H9 (cell line): Measurements from ENCODE around the gene PKD2L1. TPM values are rescaled to one million over a fixed set of nuclear protein-coding genes. Genes with fewer than 3 reads are reported as not detected.

Source experiments
- DNase-seq: peaks from one replicate; pipeline ENCODE4 v3.0.0-alpha.2; 2017
- H2AFZ ChIP-seq: one replicate; pipeline ENCODE4 v1.6.1; 2013; ENCODE audit warnings: mild to moderate bottlenecking, low read length, control low read depth, moderate library complexity
- H2AK5ac ChIP-seq: 2 replicates; pipeline ENCODE4 v1.6.1; 2013; ENCODE audit warnings: low read length, control low read depth, mixed read lengths; ENCODE audit not compliant: insufficient read length
- H2BK120ac ChIP-seq: one replicate; pipeline ENCODE4 v1.6.1; 2013; ENCODE audit warnings: low read depth, mild to moderate bottlenecking, low read length, control low read depth, inconsistent platforms; ENCODE audit not compliant: poor library complexity, severe bottlenecking
- H2BK12ac ChIP-seq: 2 replicates; pipeline ENCODE4 v1.6.1; 2013; ENCODE audit warnings: low read length, control low read depth, mixed read lengths, low read depth; ENCODE audit not compliant: insufficient read length
- H2BK15ac ChIP-seq: 2 replicates; pipeline ENCODE4 v1.6.1; 2013; ENCODE audit warnings: low read depth, low read length, control low read depth
- H2BK20ac ChIP-seq: one replicate; pipeline ENCODE4 v1.6.1; 2013; ENCODE audit warnings: low read depth, mild to moderate bottlenecking, low read length, control low read depth, inconsistent platforms; ENCODE audit not compliant: poor library complexity, severe bottlenecking
- H2BK5ac ChIP-seq: 2 replicates; pipeline ENCODE4 v1.6.1; 2013; ENCODE audit warnings: low read length, control low read depth, mixed read lengths; ENCODE audit not compliant: insufficient read length
- H3K14ac ChIP-seq: 2 replicates; pipeline ENCODE4 v1.6.1; 2013; ENCODE audit warnings: low read length, control low read depth; ENCODE audit not compliant: insufficient read depth
- H3K18ac ChIP-seq: 2 replicates; pipeline ENCODE4 v1.6.1; 2013; ENCODE audit warnings: low read depth, mild to moderate bottlenecking, mixed read lengths, low read length, control low read depth; ENCODE audit not compliant: insufficient read length
- H3K23ac ChIP-seq: 2 replicates; pipeline ENCODE4 v1.6.1; 2013; ENCODE audit warnings: low read length, control low read depth, mixed read lengths, low read depth; ENCODE audit not compliant: insufficient read length
- H3K23me2 ChIP-seq: 2 replicates; pipeline ENCODE4 v1.6.1; 2013; ENCODE audit warnings: low read depth, mild to moderate bottlenecking, mixed read lengths, low read length, control low read depth; ENCODE audit not compliant: insufficient read length, poor library complexity, severe bottlenecking
- H3K27ac ChIP-seq: 2 replicates; pipeline ENCODE4 v1.5.1; 2013; ENCODE audit warnings: low read length, control low read depth, mixed read lengths, low read depth; ENCODE audit not compliant: insufficient read length
- H3K27me3 ChIP-seq: 2 replicates; pipeline ENCODE4 v1.6.1; 2013; ENCODE audit warnings: low read length, control low read depth, inconsistent platforms; ENCODE audit not compliant: insufficient read depth
- H3K4ac ChIP-seq: 2 replicates; pipeline ENCODE4 v1.6.1; 2013; ENCODE audit warnings: low read depth, mild to moderate bottlenecking, control low read depth, inconsistent platforms, low read length, moderate library complexity
- H3K4me1 ChIP-seq: 2 replicates; pipeline ENCODE4 v1.6.1; 2013; ENCODE audit warnings: low read length, control low read depth, inconsistent platforms; ENCODE audit not compliant: insufficient read depth
- H3K4me2 ChIP-seq: 2 replicates; pipeline ENCODE4 v1.6.1; 2013; ENCODE audit warnings: low read length, control low read depth, mixed read lengths; ENCODE audit not compliant: insufficient read length, insufficient read depth
- H3K56ac ChIP-seq: 2 replicates; pipeline ENCODE4 v1.6.1; 2013; ENCODE audit warnings: low read depth, mild to moderate bottlenecking, mixed read lengths, low read length, control low read depth; ENCODE audit not compliant: insufficient read length
- H3K79me1 ChIP-seq: 2 replicates; pipeline ENCODE4 v1.6.1; 2013; ENCODE audit warnings: low read depth, mild to moderate bottlenecking, moderate library complexity, low read length, control low read depth, inconsistent platforms; ENCODE audit not compliant: insufficient read depth, poor library complexity, severe bottlenecking
- H3K79me2 ChIP-seq: 2 replicates; pipeline ENCODE4 v1.6.1; 2013; ENCODE audit warnings: low read length, control low read depth, inconsistent platforms; ENCODE audit not compliant: insufficient read depth
- H3K9ac ChIP-seq: 2 replicates; pipeline ENCODE4 v1.6.1; 2013; ENCODE audit warnings: low read length, control low read depth, mixed read lengths; ENCODE audit not compliant: insufficient read length; ENCODE audit errors: extremely low read depth
- H3K9me3 ChIP-seq: one replicate; pipeline ENCODE4 v1.6.1; 2013; ENCODE audit warnings: low read depth, low read length, inconsistent platforms; ENCODE audit not compliant: control insufficient read depth
- H3T11ph ChIP-seq: one replicate; pipeline ENCODE4 v1.6.1; 2013; ENCODE audit warnings: mild to moderate bottlenecking, low read length, control low read depth, inconsistent platforms
- H4K20me1 ChIP-seq: one replicate; pipeline ENCODE4 v1.6.1; 2013; ENCODE audit not compliant: control insufficient read depth, insufficient read length, insufficient read depth
- H4K5ac ChIP-seq: 2 replicates; pipeline ENCODE4 v1.6.1; 2013; ENCODE audit warnings: low read depth, mild to moderate bottlenecking, mixed read lengths, low read length, control low read depth; ENCODE audit not compliant: insufficient read length
- H4K8ac ChIP-seq: replicated peaks from 2 replicates; pipeline ENCODE4 v1.6.1; 2013; ENCODE audit warnings: low read length, control low read depth, mixed read lengths, low read depth; ENCODE audit not compliant: insufficient read length
- H4K91ac ChIP-seq: 2 replicates; pipeline ENCODE4 v1.6.1; 2013; ENCODE audit warnings: low read depth, mild to moderate bottlenecking, moderate library complexity, mixed read lengths, low read length, control low read depth; ENCODE audit not compliant: insufficient read length
- H3K27ac Mint-ChIP-seq, 3 experiments: 2 replicates in 2 of 3; 3 replicates in 1 of 3; pipeline ENCODE4 v1.8.0; 2020 to 2021; ENCODE audit warnings: mixed read lengths in 3 of 3, mild to moderate bottlenecking in 1 of 3, moderate library complexity in 1 of 3
- H3K27me3 Mint-ChIP-seq: 2 replicates; pipeline ENCODE4 v1.8.0; 2021; ENCODE audit warnings: low read depth, mild to moderate bottlenecking, moderate library complexity, mixed read lengths
- H3K36me3 Mint-ChIP-seq, 3 experiments: 2 replicates in 2 of 3; 3 replicates in 1 of 3; pipeline ENCODE4 v1.8.0; 2020 to 2021; ENCODE audit warnings: low read depth in 3 of 3, mixed read lengths in 3 of 3; ENCODE audit not compliant: insufficient read depth in 1 of 3
- H3K4me1 Mint-ChIP-seq, 2 experiments: 2 replicates each; pipeline ENCODE4 v1.8.0; 2020; ENCODE audit warnings: mixed read lengths in 2 of 2
- H3K4me3 Mint-ChIP-seq, 2 experiments: 2 replicates in 1 of 2; 3 replicates in 1 of 2; pipeline ENCODE4 v1.8.0; 2020 to 2021; ENCODE audit warnings: mild to moderate bottlenecking in 2 of 2, mixed read lengths in 2 of 2, moderate library complexity in 1 of 2
- H3K9me3 Mint-ChIP-seq, 2 experiments: 2 replicates in 1 of 2; 3 replicates in 1 of 2; pipeline ENCODE4 v1.8.0; 2020; ENCODE audit warnings: mild to moderate bottlenecking in 2 of 2, mixed read lengths in 2 of 2, moderate library complexity in 1 of 2
- WGBS: extraction: QIAGEN DNeasy Blood & Tissue Kit; methylation state at CpG from one replicate; pipeline ENCODE4 v1.1.7; 2013; ENCODE audit warnings: missing lambda C conversion rate, low lambda C conversion rate, mixed read lengths; ENCODE audit not compliant: insufficient read length; ENCODE audit errors: extremely low coverage; 5-methylcytosine and 5-hydroxymethylcytosine counted together
- total RNA-seq: library from RNA; stranded (reverse); gene quantifications from 2 replicates; pipeline ENCODE4 v1.2.1, GENCODE V29; 2021
- TF ChIP-seq, protein P1 (sequence below): fragments of 200-600 bp; sonication (generic); conservative IDR thresholded peaks from 3 replicates; pipeline ENCODE4 v1.8.0; 2021; ENCODE audit warnings: antibody characterized with exemption, mild to moderate bottlenecking

Gene PKD2L1
- total RNA-seq, 1 experiment from 2014 or later: 0.20 TPM

DNA sequence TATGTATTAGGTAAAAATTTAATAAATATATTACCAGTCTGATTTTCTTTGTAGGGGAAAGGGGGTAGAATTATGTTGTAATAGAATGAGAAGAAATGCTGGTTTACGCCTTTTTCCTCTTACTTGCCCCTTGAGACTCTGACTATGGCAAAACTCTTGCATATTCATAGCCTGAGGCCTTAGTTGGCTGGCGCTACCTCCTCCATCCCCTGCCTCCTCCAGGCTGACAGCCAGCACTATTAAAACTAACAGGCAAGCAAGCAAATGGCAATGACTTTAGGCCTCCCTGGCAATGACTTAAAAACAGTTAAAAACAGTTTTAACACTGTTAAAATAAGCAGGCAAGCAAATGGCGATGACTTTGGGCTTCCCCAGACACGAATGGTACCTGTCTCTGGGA is 14.4 kb downstream of the PKD2L1 start:
- no peak overlapping the region for H2BK120ac ChIP-seq
- H3K18ac ChIP-seq: no peak overlapping the region
- no peaks in the 10 kb centered on the region for H3K9me3 ChIP-seq
- Mint-ChIP-seq H3K4me3 (no peak overlapping the region), H3K4me1 (peaks cover 2 to 4% of the 10 kb centered on the region in 2 experiments; a peak in 1 of 4 replicates), H3K36me3 (no peaks in the 10 kb centered on the region), H3K27ac (no peak overlapping the region), H3K27me3 (peaks cover 33% of the 10 kb centered on the region), H3K9me3 (no peaks in the 10 kb centered on the region)
- no peak overlapping the region for H3K4ac ChIP-seq
- no peak overlapping the region for H4K8ac ChIP-seq
- H4K20me1 ChIP-seq: no peaks in the 10 kb centered on the region
- TF ChIP-seq, protein P1, sequence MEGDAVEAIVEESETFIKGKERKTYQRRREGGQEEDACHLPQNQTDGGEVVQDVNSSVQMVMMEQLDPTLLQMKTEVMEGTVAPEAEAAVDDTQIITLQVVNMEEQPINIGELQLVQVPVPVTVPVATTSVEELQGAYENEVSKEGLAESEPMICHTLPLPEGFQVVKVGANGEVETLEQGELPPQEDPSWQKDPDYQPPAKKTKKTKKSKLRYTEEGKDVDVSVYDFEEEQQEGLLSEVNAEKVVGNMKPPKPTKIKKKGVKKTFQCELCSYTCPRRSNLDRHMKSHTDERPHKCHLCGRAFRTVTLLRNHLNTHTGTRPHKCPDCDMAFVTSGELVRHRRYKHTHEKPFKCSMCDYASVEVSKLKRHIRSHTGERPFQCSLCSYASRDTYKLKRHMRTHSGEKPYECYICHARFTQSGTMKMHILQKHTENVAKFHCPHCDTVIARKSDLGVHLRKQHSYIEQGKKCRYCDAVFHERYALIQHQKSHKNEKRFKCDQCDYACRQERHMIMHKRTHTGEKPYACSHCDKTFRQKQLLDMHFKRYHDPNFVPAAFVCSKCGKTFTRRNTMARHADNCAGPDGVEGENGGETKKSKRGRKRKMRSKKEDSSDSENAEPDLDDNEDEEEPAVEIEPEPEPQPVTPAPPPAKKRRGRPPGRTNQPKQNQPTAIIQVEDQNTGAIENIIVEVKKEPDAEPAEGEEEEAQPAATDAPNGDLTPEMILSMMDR: no peak
- H2AK5ac ChIP-seq: no peak overlapping the region
- H3K4me2 ChIP-seq: no peak overlapping the region
- H2BK15ac ChIP-seq: no peak overlapping the region
- no CpG with 5 or more reads among the region's 4 CpGs for WGBS
- H3K9ac ChIP-seq: no peak overlapping the region
- H3K23me2 ChIP-seq: no peaks in the 10 kb centered on the region
- no peaks in the 10 kb centered on the region for H3K79me1 ChIP-seq
- no peak overlapping the region for H2AFZ ChIP-seq
- no peak overlapping the region for H2BK5ac ChIP-seq
- H4K91ac ChIP-seq: no peak overlapping the region
- no peak overlapping the region for H3K27ac ChIP-seq
- no peak overlapping the region for H3K14ac ChIP-seq
- no peak overlapping the region for H3K23ac ChIP-seq
- no peaks in the 10 kb centered on the region for H3K4me1 ChIP-seq
- no peak overlapping the region for H4K5ac ChIP-seq
- no peak overlapping the region for H3T11ph ChIP-seq
- H3K56ac ChIP-seq: no peak overlapping the region
- H3K27me3 ChIP-seq: no peaks in the 10 kb centered on the region
- H2BK20ac ChIP-seq: no peak overlapping the region
- H3K79me2 ChIP-seq: no peaks in the 10 kb centered on the region
- no peak for DNase-seq
- no peak overlapping the region for H2BK12ac ChIP-seq
